Medulla oblongata (tissue), 1 donor: Measurements from ENCODE around the gene BUB3.

Experiments used
- DNase-seq: peaks from one replicate; pipeline ENCODE4 v3.0.0-alpha.2; 2015; ENCODE audit errors: extremely low spot score

The BUB3 gene

DNA sequence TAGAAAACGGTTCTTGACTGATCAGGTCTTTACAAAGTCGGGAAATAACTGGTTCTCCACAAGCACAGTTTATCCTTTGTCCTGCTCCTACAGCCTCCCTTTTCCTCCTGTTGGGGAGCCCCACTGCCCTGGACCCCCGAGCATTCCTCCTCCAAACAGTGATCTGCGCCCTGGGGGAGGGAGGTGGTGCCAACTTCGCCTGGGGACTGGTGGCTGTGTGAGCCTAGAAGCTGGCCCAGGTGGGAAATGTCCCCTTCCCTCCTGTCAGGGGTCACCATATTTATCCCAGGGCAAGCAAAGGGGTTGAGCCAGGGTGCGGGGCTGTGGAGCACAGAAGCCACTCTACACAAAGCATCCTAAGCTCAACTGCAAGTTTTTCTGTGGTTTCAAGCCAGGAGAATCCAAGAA, 13.2 kb upstream of the BUB3 start:
- no peak for DNase-seq

GRCh38 chr10:123141791-123142700, 12.2 kb upstream of the BUB3 start:
- no peak for DNase-seq

DNA sequence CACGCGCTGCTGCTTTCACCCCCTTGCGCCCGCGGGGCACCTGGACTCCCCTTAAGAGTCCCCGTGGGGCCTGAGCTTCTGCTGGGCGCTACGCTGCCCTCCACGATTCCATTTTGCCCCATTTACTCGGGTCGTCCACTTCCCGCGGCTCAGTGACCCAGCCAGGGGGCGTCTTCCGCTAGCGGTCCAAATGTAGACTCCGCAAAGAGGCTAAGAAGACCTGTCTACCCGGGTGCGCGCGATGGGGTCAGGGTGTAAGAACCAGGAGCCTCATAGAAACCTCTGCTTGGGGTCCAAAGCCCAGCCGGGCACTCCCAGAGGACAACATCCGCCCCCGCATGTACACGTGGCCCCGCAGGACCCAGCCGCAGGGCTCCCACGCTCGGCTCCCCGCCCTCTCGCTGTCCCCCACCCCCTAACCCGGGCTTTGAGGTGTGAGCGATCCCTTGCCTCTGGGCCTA, 11.5 kb upstream of the BUB3 start:
- no peak for DNase-seq

DNA sequence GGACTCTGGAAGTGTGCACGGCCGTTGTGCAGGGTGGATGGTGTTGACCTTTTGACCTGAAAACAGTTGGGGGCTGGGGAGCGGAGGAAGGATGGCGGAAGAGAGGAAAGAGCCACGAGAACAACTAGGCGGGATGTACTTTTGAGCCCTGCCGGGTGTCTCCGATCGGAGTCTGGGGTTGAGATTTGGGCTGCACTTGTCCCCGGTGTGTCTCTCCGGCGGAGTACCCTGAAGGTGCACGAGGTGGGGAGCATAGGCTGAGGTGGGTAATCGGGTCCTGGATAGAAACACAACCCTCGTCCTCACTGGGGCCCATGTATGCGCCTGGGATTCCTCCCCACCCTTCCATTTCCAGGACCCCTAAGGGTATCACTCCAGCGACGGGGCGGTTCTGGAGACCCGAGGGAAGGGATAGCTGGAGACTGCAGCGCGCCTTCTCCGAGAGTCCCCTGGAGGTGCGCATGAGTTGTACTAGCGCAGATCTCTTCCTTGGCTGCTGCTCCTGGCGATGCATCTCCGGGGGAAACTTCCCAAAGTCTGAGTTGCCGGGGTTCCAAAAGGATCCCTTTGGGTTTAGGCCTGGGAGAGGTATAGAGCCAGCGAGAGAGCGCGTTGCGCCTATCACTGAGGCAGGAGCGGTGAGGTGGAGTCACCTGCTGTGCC, 10.9 kb upstream of the BUB3 start:
- no peak for DNase-seq

- DNase-seq, result no peak
These were observed 10.4 kb upstream of the BUB3 start for GRCh38 chr10:123143825-123144168.

GRCh38 chr10:123144697-123145541, 9.3 kb upstream of the BUB3 start:
- no peak for DNase-seq

GRCh38 chr10:123145542-123146012, 8.6 kb upstream of the BUB3 start:
- DNase-seq, result no peak

DNA sequence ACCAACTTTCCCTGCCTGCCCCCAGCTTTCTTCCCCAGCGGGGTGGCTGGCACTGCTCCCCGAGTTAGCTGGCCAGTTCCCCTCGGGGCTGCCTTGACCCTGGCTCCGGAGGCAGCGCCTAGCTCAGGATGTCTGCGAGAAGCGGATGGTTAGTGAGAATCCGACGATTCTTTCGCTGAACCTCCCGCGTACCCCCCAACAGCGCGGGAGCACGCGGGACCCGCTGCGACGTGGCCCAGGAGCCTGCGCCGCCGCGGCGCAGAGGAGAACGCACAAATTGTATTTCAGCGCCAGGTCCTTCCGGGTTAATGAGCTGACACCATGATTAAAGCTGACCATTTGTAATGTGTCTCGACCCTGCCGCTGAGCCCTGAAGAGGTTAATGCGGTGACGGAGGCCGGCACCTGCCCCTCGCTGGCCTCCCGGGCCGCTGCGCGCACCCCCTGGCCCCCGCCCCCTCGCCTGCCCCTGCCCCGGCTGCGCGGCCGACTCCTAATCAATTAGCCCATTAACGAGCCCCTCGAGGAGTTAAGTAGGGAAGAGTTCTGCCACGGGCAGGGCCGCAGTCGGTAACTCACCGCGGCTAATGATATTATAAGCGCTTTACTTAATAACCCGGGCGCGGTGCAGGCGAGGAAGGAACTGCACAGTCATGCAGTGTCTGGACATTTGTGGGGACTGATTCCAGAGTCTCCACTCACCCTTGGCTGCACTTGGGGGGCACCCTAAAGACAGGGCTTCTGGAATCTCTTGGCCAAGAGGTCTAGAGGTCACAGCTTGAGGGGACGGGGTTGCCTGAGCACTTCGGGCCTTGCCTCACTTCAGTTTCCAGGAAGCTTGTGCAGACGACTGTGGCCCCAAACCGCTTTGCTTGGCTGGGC, 7.9 kb upstream of the BUB3 start:
- no peak for DNase-seq

DNA sequence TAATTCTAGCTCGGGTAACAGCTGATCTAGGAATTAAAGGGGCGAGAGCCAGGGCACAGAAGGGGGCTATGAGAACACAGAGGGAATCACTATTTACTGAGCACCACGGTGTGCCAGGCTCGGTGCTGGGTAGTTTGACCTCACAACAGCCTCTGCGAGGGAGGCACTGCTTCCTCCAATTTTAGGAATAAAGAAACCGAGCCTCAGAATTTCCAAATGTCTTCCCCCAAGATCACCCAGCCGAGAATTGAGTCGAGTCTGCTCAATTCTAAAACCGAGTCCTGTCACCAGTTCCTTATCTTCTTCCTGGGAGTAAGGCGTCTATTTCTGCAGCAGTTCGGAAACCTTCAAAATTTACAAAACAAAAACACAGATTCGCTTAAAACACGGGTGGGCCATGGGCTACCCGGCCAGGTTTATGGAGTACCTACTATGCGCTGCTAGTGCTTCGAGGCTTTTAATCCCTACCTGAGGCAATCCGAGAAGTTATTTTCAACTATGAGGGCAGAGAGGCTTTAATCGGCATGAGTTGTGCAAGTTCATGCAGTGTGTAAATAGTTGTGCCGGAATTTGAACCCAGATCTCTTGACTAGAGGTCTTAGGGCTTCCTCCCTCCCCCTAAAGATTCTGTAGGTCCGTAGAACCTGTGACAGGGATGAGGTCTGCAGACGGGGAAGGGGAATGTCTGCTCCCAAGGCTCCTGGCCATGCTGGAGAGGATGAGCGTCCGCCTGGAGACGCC, 7.1 kb upstream of the BUB3 start:
- no peak for DNase-seq

- no peak for DNase-seq
These were observed 6.4 kb upstream of the BUB3 start, which contains the start of gene HMX2 for GRCh38 chr10:123147635-123148413. TSS of gene HMX2 (plus strand) at chr10:123148136. CDS start at chr10:123148379, 243 bp downstream.

DNA sequence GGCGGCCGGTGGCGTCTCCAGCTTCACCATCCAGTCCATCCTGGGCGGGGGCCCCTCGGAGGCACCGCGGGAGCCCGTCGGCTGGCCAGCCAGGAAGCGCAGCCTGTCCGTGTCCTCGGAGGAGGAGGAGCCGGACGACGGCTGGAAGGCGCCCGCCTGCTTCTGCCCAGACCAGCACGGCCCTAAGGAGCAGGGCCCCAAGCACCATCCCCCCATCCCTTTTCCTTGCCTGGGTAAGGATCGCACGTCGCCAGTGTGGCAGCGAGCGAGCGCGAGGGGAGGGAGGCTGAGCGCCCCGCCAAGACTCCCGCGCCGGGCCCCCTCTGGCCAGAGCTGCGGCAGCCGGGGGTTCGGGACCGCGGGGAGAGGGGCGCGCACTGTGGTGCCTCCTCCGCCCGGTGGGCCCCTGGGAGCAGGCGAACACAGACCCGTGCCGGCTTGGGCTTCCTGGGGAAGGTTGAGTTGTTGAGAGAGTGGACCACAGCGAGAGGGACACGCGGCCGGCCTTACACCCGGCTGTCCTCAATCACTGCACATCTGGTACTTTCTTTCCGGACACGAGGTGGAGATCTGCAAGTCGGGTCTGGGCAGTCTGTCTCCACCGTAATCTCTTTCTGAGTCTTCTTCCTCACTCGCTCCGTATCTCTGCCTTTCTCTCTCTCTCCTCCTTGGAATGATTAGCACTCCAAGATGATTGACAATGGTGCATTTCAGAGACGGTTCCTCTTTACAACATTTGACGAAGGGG, 5.6 kb upstream of the BUB3 start:
- DNase-seq, result no peak

DNA sequence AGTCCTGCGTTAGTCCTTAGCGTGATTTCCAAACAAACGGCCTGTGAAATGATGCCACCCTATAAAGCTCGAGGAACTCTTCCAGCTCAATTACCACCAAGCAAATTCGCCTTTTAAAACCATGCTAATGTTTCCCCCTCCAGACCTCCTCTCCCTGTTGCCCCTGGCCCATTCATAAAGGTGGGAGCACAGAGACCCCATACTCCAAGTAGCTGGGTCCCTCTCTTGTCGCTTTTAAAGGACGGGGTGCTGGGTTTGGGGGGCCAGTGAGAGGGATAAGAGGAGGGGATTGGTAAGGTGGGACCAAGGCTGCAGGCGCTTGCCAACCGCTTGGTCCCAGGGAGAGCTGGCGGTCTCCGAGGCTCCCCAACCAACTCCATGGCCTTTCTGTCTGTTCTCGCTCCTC, 5.0 kb upstream of the BUB3 start:
- DNase-seq, result no peak

DNA sequence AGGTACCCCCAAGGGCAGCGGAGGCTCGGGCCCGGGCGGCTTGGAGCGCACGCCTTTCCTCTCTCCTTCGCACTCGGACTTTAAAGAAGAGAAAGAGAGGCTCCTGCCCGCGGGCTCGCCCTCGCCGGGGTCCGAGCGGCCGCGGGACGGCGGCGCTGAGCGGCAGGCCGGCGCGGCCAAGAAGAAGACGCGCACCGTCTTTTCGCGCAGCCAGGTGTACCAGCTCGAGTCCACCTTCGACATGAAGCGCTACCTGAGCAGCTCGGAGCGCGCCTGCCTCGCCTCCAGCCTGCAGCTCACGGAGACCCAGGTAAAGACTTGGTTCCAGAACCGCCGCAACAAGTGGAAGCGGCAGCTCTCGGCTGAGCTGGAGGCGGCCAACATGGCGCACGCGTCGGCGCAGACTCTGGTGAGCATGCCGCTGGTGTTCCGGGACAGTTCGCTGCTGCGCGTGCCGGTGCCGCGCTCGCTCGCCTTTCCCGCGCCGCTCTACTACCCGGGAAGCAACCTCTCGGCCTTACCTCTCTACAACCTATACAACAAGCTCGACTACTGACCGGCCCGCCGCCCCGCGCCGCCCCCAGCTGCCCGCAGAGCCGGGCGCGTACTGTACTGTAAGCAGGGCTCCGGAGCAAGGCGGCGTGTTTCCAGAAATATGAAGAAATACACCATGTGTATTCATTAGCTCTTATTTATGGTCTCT, 4.5 kb upstream of the BUB3 start:
- DNase-seq, result no peak

GRCh38 chr10:123150271-123150985, 3.8 kb upstream of the BUB3 start:
- no peak for DNase-seq

DNA sequence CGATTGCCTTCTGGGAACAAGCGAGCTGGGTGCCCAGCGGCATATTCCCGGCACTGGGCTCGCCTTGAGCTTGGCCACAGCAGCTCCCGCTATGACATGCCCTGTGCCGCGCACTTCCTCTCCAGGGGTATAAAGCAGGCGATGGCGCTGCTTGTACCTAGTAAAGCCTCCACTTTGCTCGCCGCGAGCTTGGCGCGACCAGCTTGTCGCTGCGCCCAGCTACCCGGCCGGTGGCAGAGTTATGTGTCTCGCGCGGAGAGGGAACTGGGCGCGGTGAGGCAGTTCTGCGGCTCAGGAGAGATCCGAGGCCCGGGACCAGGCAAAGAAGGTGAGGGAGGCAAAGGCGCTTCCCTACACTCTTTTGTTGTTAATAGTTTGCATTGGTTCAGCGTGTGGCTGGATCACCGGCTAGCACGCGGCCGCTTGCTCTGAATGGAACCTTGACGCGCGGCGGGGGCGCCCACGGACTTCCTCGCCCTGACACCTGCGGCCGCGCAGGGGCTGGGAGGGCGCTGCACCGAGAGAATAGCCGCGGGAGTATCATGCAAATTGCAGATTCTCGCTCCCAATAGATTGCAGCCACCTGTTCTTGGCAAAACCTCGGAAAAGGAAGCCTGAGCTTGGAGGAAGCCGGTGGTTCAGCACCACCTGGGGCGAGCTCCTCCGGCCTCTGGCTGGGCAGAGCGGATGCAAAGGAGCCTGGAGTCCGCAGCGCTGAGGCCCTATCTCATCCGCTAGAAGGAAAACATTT, 3.0 kb upstream of the BUB3 start:
- no peak for DNase-seq

DNA sequence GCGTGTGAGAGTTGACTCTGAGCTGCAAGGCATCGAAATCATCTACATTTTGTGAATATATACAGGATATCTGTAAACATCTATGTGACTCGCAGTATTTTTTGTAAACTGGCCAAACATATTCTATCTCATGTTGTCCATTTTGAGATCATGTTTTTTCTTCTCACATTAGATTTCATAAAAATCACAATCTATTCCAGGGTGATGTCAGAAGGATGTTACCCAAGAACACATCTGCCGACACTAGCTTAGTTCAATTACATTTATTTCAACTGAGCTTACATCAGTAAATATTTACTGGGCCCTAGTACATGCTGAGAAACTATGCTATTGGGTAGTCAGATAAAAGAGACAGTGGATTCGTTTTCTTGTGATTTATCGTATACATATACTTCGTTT, 2.5 kb upstream of the BUB3 start:
- no peak for DNase-seq
